SK-N-SH treated with all-trans-retinoic acid at 6 μM for 48 hours (cell line): ENCODE data around the gene THOC2.

Experiments
- ATAC-seq: fragments of 200-7000 bp; cut with Tn5 transposase; 3 replicates; pipeline ENCODE4 v1.9.1; 2020; ENCODE audit warnings: mild to moderate bottlenecking, moderate library complexity
- ARNTL ChIP-seq: fragments of 450-650 bp; formaldehyde crosslinking; IDR thresholded peaks from 2 replicates; pipeline ENCODE4 v1.5.0; 2020; ENCODE audit warnings: low read depth, mild to moderate bottlenecking, moderate library complexity, borderline replicate concordance
- BACH2 ChIP-seq: fragments of 250-450 bp; sonication (Bioruptor Pico); IDR thresholded peaks from 2 replicates; pipeline ENCODE4 v1.9.0; 2021; ENCODE audit warnings: mild to moderate bottlenecking, borderline replicate concordance
- CREB5 ChIP-seq: fragments of 250-450 bp; sonication (Bioruptor Pico); IDR thresholded peaks from 2 replicates; pipeline ENCODE4 v1.5.1; 2020; ENCODE audit warnings: low read depth, mild to moderate bottlenecking, moderate library complexity
- GLIS3 ChIP-seq: fragments of 250-450 bp; sonication (Bioruptor Pico); IDR thresholded peaks from 2 replicates; pipeline ENCODE4 v1.5.0; 2020; ENCODE audit warnings: mild to moderate bottlenecking, moderate library complexity
- ISL1 ChIP-seq: fragments of 250-450 bp; sonication (Bioruptor Pico); IDR thresholded peaks from 2 replicates; pipeline ENCODE4 v2.1.2; 2022; ENCODE audit warnings: mild to moderate bottlenecking, moderate library complexity
- PATZ1 ChIP-seq: fragments of 250-450 bp; sonication (Bioruptor Pico); IDR thresholded peaks from 2 replicates; pipeline ENCODE4 v1.8.0; 2020; ENCODE audit warnings: mild to moderate bottlenecking, moderate library complexity, borderline replicate concordance
- POU6F1 ChIP-seq: fragments of 250-450 bp; sonication (Bioruptor Pico); IDR thresholded peaks from 2 replicates; pipeline ENCODE4 v1.8.0; 2021; ENCODE audit warnings: low read depth, mild to moderate bottlenecking, moderate library complexity, borderline replicate concordance
- SNAI2 ChIP-seq: fragments of 250-450 bp; sonication (Bioruptor Pico); IDR thresholded peaks from 2 replicates; pipeline ENCODE4 v1.5.0; 2020; ENCODE audit warnings: mild to moderate bottlenecking, moderate library complexity
- TCF4 ChIP-seq: fragments of 250-450 bp; sonication (Bioruptor Pico); IDR thresholded peaks from 2 replicates; pipeline ENCODE4 v1.8.0; 2021; ENCODE audit warnings: mild to moderate bottlenecking, moderate library complexity, borderline replicate concordance
- TSHZ2 ChIP-seq: fragments of 250-450 bp; sonication (Bioruptor Pico); IDR thresholded peaks from 2 replicates; pipeline ENCODE4 v1.5.0; 2020; ENCODE audit warnings: mild to moderate bottlenecking, moderate library complexity
- ZC3H10 ChIP-seq: fragments of 250-450 bp; sonication (Bioruptor Pico); IDR thresholded peaks from 2 replicates; pipeline ENCODE4 v1.5.1; 2021; ENCODE audit warnings: mild to moderate bottlenecking, moderate library complexity
- ZFP30 ChIP-seq: fragments of 450-650 bp; formaldehyde crosslinking; IDR thresholded peaks from 2 replicates; pipeline ENCODE4 v1.5.0; 2022; ENCODE audit warnings: mild to moderate bottlenecking, moderate library complexity
- ZNF565 ChIP-seq: fragments of 450-650 bp; formaldehyde crosslinking; conservative IDR thresholded peaks from 2 replicates; pipeline ENCODE4 v1.5.0; 2020; ENCODE audit warnings: low read depth, mild to moderate bottlenecking, moderate library complexity
- ZNF8 ChIP-seq: fragments of 450-650 bp; formaldehyde crosslinking; IDR thresholded peaks from 2 replicates; pipeline ENCODE4 v1.5.0; 2020; ENCODE audit warnings: mild to moderate bottlenecking, moderate library complexity

The THOC2 gene

GRCh38 chrX:123626962-123627361, 105.9 kb downstream of the THOC2 start:
- TF ChIP-seq ISL1 (CRISPR knock-in tag) (peak; percentile 27; the same call in 1 of the 2 replicates), ZNF565 (CRISPR knock-in tag) (no peak)
- TF ChIP-seq, all 23 proteins: peak for 1
- ATAC-seq = peak; percentile 87

- ATAC-seq = no peak
- no peak for TF ChIP-seq TSHZ2 (CRISPR knock-in tag)
- no peak for TF ChIP-seq BACH2 (CRISPR knock-in tag)
- TF ChIP-seq ZC3H10 (CRISPR knock-in tag) = no peak
- TF ChIP-seq SNAI2 (CRISPR knock-in tag) = no peak
- TF ChIP-seq GLIS3 (CRISPR knock-in tag) = no peak
- TF ChIP-seq TCF4 = no peak
- TF ChIP-seq CREB5 (CRISPR knock-in tag) = no peak
- no peak for TF ChIP-seq POU6F1 (CRISPR knock-in tag)
These were observed 106.9 kb downstream of the THOC2 start for GRCh38 chrX:123625952-123626351.

GRCh38 chrX:123625477-123625876, 107.4 kb downstream of the THOC2 start:
- ATAC-seq = no peak
- no peak for TF ChIP-seq TCF4
- no peak for TF ChIP-seq ZFP30 (CRISPR knock-in tag)
- no peak for TF ChIP-seq GLIS3 (CRISPR knock-in tag)
- TF ChIP-seq TSHZ2 (CRISPR knock-in tag) = no peak
- TF ChIP-seq POU6F1 (CRISPR knock-in tag) = no peak
- no peak for TF ChIP-seq BACH2 (CRISPR knock-in tag)
- no peak for TF ChIP-seq CREB5 (CRISPR knock-in tag)
- TF ChIP-seq ZNF8 (CRISPR knock-in tag) = no peak
- no peak for TF ChIP-seq ZC3H10 (CRISPR knock-in tag)
- TF ChIP-seq ZNF565 (CRISPR knock-in tag) = no peak
- TF ChIP-seq ARNTL = no peak
- TF ChIP-seq PATZ1 = no peak
